ENCODE data around the gene PIGS. TPM values are rescaled to one million over a fixed set of nuclear protein-coding genes. Genes with fewer than 3 reads are reported as not detected.

Gene PIGS
- total and polyA plus RNA-seq, 7 experiments from 2014 or later, result 46.6 to 71.2 (median 60.4) TPM

DNA sequence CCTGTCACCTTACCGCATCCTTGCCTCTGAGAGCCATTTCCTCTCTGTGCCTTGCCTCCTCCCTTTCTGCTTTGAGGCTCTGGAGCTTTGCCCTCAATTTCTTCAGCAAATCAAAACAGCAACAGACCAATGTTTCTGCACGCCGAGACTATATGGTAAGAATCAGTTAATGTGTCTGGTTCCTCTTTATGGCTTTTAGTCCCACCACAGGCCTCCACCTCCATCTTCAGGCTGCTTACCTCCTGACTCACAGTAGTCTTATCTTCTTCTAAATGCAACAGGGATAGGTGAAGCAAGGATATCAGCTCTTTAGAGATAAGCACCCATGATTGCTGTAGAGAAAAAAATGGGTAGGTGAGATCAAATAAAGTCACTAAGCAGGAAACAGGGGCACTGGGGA is 14.5 kb upstream of the PIGS start:
- no peaks in the 10 kb centered on the region for H3K27me3 ChIP-seq (ENCODE audit: control insufficient read depth in 2 of 2, insufficient read depth in 2 of 2, low read length in 2 of 2)
- intact Hi-C loops (cut with micrococcal nuclease), result no loop called here
- no peak for ATAC-seq
- H3K4me1 ChIP-seq (ENCODE audit: control insufficient read depth in 2 of 2, insufficient read depth in 2 of 2, low read length in 2 of 2), result no peaks in the 10 kb centered on the region
- Mint-ChIP-seq H3K4me1 (peaks cover 0 to 6% (median 3%) of the 10 kb centered on the region in 7 donors), H3K4me3 (no peak overlapping the region), H3K27ac (no peak overlapping the region), H3K9me3 (no peaks in the 10 kb centered on the region), H3K27me3 (no peaks in the 10 kb centered on the region), H3K36me3 (peaks cover 7 to 21% (median 13%) of the 10 kb centered on the region in 5 donors)
- H3K9me3 ChIP-seq (ENCODE audit: control insufficient read depth in 2 of 3, low read length in 3 of 3), result no peaks in the 10 kb centered on the region
- no peak overlapping the region for H3K4me3 ChIP-seq (ENCODE audit: low read length)
- ChIA-PET CTCF (interaction anchor here (1.5 kb wide), 1 partner anchor 9 kb away, joined by 3 read pairs; the partner anchor contains the start of gene ALDOC), POLR2A (interaction anchor here (1.3 kb wide), 1 partner anchor 9 kb away, joined by 3 read pairs; the partner anchor contains the start of gene ALDOC)
- H3K36me3 ChIP-seq (ENCODE audit: control insufficient read depth in 2 of 3, insufficient read depth in 3 of 3, low read length in 3 of 3), result peaks cover 0 to 23% (median 5%) of the 10 kb centered on the region in 3 experiments
- DNase-seq, result no peak
- H3K27ac ChIP-seq (ENCODE audit: low read depth, low read length), result no peak overlapping the region

DNA sequence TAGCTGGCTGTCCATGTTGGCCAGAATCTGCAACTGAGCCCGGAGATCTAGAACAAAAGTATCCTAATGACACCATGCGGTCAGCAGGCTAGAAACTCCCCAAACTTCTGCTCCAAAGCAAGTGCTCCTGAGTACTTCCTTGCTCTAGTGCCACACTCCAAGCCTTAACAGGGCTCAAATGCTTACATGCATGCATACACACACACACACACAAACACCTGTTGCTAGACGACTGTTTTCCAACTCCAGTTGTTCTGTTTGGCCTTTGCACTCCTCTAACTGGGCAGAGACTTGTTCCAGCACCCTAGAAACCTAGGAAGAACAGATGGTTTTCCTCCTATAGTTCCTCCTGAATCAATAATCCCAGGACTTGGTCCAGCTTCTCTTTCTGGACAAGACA is 13.1 kb upstream of the PIGS start:
- H3K4me3 Mint-ChIP-seq, result no peak overlapping the region
- Histone ChIP-seq H3K27me3 (ENCODE audit: control insufficient read depth in 2 of 2, insufficient read depth in 2 of 2, low read length in 2 of 2) (no peaks in the 10 kb centered on the region), H3K36me3 (ENCODE audit: control insufficient read depth in 2 of 3, insufficient read depth in 3 of 3, low read length in 3 of 3) (peaks cover 0 to 23% (median 5%) of the 10 kb centered on the region in 3 experiments), H3K4me1 (ENCODE audit: control insufficient read depth in 2 of 2, insufficient read depth in 2 of 2, low read length in 2 of 2) (no peaks in the 10 kb centered on the region), H3K9me3 (ENCODE audit: control insufficient read depth in 2 of 3, low read length in 3 of 3) (no peaks in the 10 kb centered on the region), H3K27ac (ENCODE audit: low read depth, low read length) (no peak overlapping the region), H3K4me3 (ENCODE audit: low read length) (no peak overlapping the region)
- H3K36me3 Mint-ChIP-seq, result peaks cover 7 to 25% (median 13%) of the 10 kb centered on the region in 5 donors
- peaks cover 0 to 20% (median 3%) of the 10 kb centered on the region in 7 donors for H3K4me1 Mint-ChIP-seq
- H3K27ac Mint-ChIP-seq, result no peak overlapping the region
- H3K9me3 Mint-ChIP-seq, result no peaks in the 10 kb centered on the region
- ChIA-PET CTCF (no interaction called here), POLR2A (interaction anchor here (0.6 to 1.4 kb wide), 3 partner anchors 7 to 234 kb away, joined by 3 read pairs; partner anchors contain the start of gene ALDOC)
- no peak for ATAC-seq
- H3K27me3 Mint-ChIP-seq, result no peaks in the 10 kb centered on the region
- intact Hi-C loops (cut with micrococcal nuclease), result no loop called here
- no peak for DNase-seq

GRCh38 chr17:28582513-28582912 is 11.2 kb upstream of the PIGS start:
- ChIA-PET POLR2A (interaction anchor here (0.7 kb wide), 1 partner anchor 19 kb away, joined by 3 read pairs; no protein-coding TSS in a partner anchor), CTCF (no interaction called here)
- Histone ChIP-seq H3K27ac (ENCODE audit: low read depth, low read length) (no peak overlapping the region), H3K4me1 (ENCODE audit: control insufficient read depth in 2 of 2, insufficient read depth in 2 of 2, low read length in 2 of 2) (no peaks in the 10 kb centered on the region), H3K4me3 (ENCODE audit: low read length) (no peak overlapping the region), H3K27me3 (ENCODE audit: control insufficient read depth in 2 of 2, insufficient read depth in 2 of 2, low read length in 2 of 2) (no peaks in the 10 kb centered on the region), H3K36me3 (ENCODE audit: control insufficient read depth in 2 of 3, insufficient read depth in 3 of 3, low read length in 3 of 3) (peaks cover 0 to 23% (median 5%) of the 10 kb centered on the region in 3 experiments), H3K9me3 (ENCODE audit: control insufficient read depth in 2 of 3, low read length in 3 of 3) (no peaks in the 10 kb centered on the region)
- Mint-ChIP-seq H3K27me3 (no peaks in the 10 kb centered on the region), H3K4me3 (no peak overlapping the region), H3K36me3 (peaks cover 4 to 22% (median 13%) of the 10 kb centered on the region in 5 donors), H3K4me1 (peaks cover 0 to 24% (median 3%) of the 10 kb centered on the region in 7 donors), H3K27ac (no peak overlapping the region), H3K9me3 (no peaks in the 10 kb centered on the region)
- ATAC-seq (no peak), DNase-seq (no peak)
- intact Hi-C loops (cut with micrococcal nuclease), result no loop called here

- H3K27me3 ChIP-seq (ENCODE audit: control insufficient read depth in 2 of 2, insufficient read depth in 2 of 2, low read length in 2 of 2), result no peaks in the 10 kb centered on the region
- H3K36me3 ChIP-seq (ENCODE audit: control insufficient read depth in 2 of 3, insufficient read depth in 3 of 3, low read length in 3 of 3), result peaks cover 0 to 20% (median 5%) of the 10 kb centered on the region in 3 experiments
- no peak overlapping the region for H3K4me3 Mint-ChIP-seq
- no peaks in the 10 kb centered on the region for H3K9me3 Mint-ChIP-seq
- ATAC-seq (no peak), DNase-seq (no peak)
- ChIA-PET CTCF (no interaction called here), POLR2A (interaction anchor here (1.1 to 12.2 kb wide), 2 partner anchors 10 to 16 kb away, joined by 4 to 172 read pairs; partner anchors contain the start of genes PIGS and SPAG5)
- no peaks in the 10 kb centered on the region for H3K27me3 Mint-ChIP-seq
- no peaks in the 10 kb centered on the region for H3K9me3 ChIP-seq (ENCODE audit: control insufficient read depth in 2 of 3, low read length in 3 of 3)
- peaks cover 4 to 6% of the 10 kb centered on the region in 2 donors for H3K4me1 ChIP-seq (ENCODE audit: control insufficient read depth in 2 of 2, insufficient read depth in 2 of 2, low read length in 2 of 2)
- no peak overlapping the region for H3K4me3 ChIP-seq (ENCODE audit: low read length)
- intact Hi-C loops (cut with micrococcal nuclease), result no loop called here
- H3K36me3 Mint-ChIP-seq, result peaks cover 4 to 29% (median 13%) of the 10 kb centered on the region in 5 donors
- H3K27ac Mint-ChIP-seq, result peak overlapping the region in 3 of 9 donors; percentile 4 to 29 (median 26)
- H3K27ac ChIP-seq (ENCODE audit: low read depth, low read length), result no peak overlapping the region
- H3K4me1 Mint-ChIP-seq, result peaks cover 6 to 35% (median 14%) of the 10 kb centered on the region in 7 donors
These were observed 9.6 kb upstream of the PIGS start for GRCh38 chr17:28580959-28581358.

DNA sequence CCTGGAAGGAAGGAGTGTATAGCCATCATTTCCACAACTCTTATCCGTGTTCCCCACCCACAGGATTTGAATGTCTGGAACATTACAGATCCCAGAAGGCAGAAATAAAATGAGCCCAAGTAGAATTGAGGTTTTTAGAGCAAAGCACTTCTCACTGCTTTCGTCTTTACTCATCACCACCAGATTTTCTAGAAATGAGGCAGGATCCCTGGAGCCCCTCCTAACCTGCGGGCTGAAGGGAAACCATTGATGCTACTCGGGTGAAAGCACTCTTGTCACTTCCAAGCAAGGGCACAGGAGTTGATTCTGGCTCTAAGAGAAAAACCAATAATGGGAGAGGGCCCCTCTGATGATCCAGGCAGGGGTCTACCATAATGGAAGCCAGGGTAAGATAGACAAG is 8.2 kb upstream of the PIGS start:
- ChIA-PET CTCF (no interaction called here), POLR2A (interaction anchor here (12.2 kb wide), 1 partner anchor 17 kb away, joined by 172 read pairs; the partner anchor contains the start of gene SPAG5)
- Mint-ChIP-seq H3K9me3 (no peaks in the 10 kb centered on the region), H3K4me1 (peaks cover 8 to 48% (median 20%) of the 10 kb centered on the region in 7 donors), H3K27ac (peak overlapping the region in 1 of 9 donors; percentile 76), H3K27me3 (no peaks in the 10 kb centered on the region), H3K4me3 (peak overlapping the region in 1 of 10 donors; percentile 37), H3K36me3 (peaks cover 0 to 31% (median 6%) of the 10 kb centered on the region in 5 donors)
- Histone ChIP-seq H3K9me3 (ENCODE audit: control insufficient read depth in 2 of 3, low read length in 3 of 3) (no peaks in the 10 kb centered on the region), H3K36me3 (ENCODE audit: control insufficient read depth in 2 of 3, insufficient read depth in 3 of 3, low read length in 3 of 3) (peaks cover 0 to 7% (median 1%) of the 10 kb centered on the region in 3 experiments), H3K27me3 (ENCODE audit: control insufficient read depth in 2 of 2, insufficient read depth in 2 of 2, low read length in 2 of 2) (no peaks in the 10 kb centered on the region), H3K27ac (ENCODE audit: low read depth, low read length) (no peak overlapping the region), H3K4me1 (ENCODE audit: control insufficient read depth in 2 of 2, insufficient read depth in 2 of 2, low read length in 2 of 2) (peaks cover 12 to 14% of the 10 kb centered on the region in 2 donors), H3K4me3 (ENCODE audit: low read length) (no peak overlapping the region)
- ATAC-seq (no peak), DNase-seq (no peak)
- intact Hi-C loops (cut with micrococcal nuclease), result loop anchor here (1.0 to 10.0 kb wide), 5 partner anchors 8 to 205 kb away; partner anchors contain the start of genes BLTP2 (in 1 of the 2), PIGS (in 1 of the 2), RSKR (in 1 of the 2) and SARM1 (in 1 of the 2)

- H3K27ac Mint-ChIP-seq, result peak overlapping the region in 3 of 9 donors; percentile 27 to 76 (median 43)
- ChIA-PET CTCF (interaction anchor here (0.8 kb wide), 1 partner anchor 35 kb away, joined by 3 read pairs; no protein-coding TSS in a partner anchor), POLR2A (interaction anchor here (0.6 to 12.2 kb wide), 5 partner anchors 11 to 41 kb away, joined by 3 to 172 read pairs (median 3); partner anchors contain the start of gene SPAG5)
- H3K27me3 Mint-ChIP-seq, result no peaks in the 10 kb centered on the region
- no peak overlapping the region for H3K4me3 ChIP-seq (ENCODE audit: low read length)
- no peaks in the 10 kb centered on the region for H3K9me3 Mint-ChIP-seq
- no peak overlapping the region for H3K27ac ChIP-seq (ENCODE audit: low read depth, low read length)
- intact Hi-C loops (cut with micrococcal nuclease), result loop anchor here (1.0 to 10.0 kb wide), 5 partner anchors 7 to 204 kb away; partner anchors contain the start of genes BLTP2 (in 1 of the 2), PIGS (in 1 of the 2), RSKR (in 1 of the 2) and SARM1 (in 1 of the 2)
- no peak for ATAC-seq
- peaks cover 0 to 30% (median 0%) of the 10 kb centered on the region in 5 donors for H3K36me3 Mint-ChIP-seq
- H3K4me3 Mint-ChIP-seq, result peak overlapping the region in 1 of 10 donors; percentile 37
- no peaks in the 10 kb centered on the region for H3K27me3 ChIP-seq (ENCODE audit: control insufficient read depth in 2 of 2, insufficient read depth in 2 of 2, low read length in 2 of 2)
- DNase-seq, result no peak
- H3K4me1 Mint-ChIP-seq, result peaks cover 8 to 56% (median 23%) of the 10 kb centered on the region in 7 donors
- H3K36me3 ChIP-seq (ENCODE audit: control insufficient read depth in 2 of 3, insufficient read depth in 3 of 3, low read length in 3 of 3), result peaks cover 0 to 8% (median 0%) of the 10 kb centered on the region in 3 experiments
- H3K4me1 ChIP-seq (ENCODE audit: control insufficient read depth in 2 of 2, insufficient read depth in 2 of 2, low read length in 2 of 2), result peaks cover 12 to 14% of the 10 kb centered on the region in 2 donors
- no peaks in the 10 kb centered on the region for H3K9me3 ChIP-seq (ENCODE audit: control insufficient read depth in 2 of 3, low read length in 3 of 3)
These were observed 7.2 kb upstream of the PIGS start for GRCh38 chr17:28578246-28579195.
